Liver (tissue), 3 donors: Measurements from ENCODE around the gene NTF4.
"Not testable (repeated sequence)": the region's sequence is repeated elsewhere in the genome, so short reads cannot be mapped to it uniquely, and the experiment has no call there.

Source experiments
- ATF3 ChIP-seq: IDR thresholded peaks from 2 replicates; pipeline ENCODE4 v1.6.1; 2016; ENCODE audit warnings: antibody characterized with exemption
- CTCF ChIP-seq: fragments of 150-350 bp; IDR thresholded peaks from 2 replicates; pipeline ENCODE4 v1.5.1; 2017; ENCODE audit warnings: improper control_type of control experiment, low read depth, low read length; ENCODE audit not compliant: missing input control
- GABPA ChIP-seq, 2 donors: IDR thresholded peaks in 1 of 2; conservative IDR thresholded peaks in 1 of 2; 2 replicates each; pipeline ENCODE4 v1.6.1; 2016; ENCODE audit warnings: antibody characterized with exemption in 2 of 2, mild to moderate bottlenecking in 1 of 2, moderate library complexity in 1 of 2
- JUND ChIP-seq, 2 donors: IDR thresholded peaks; 2 replicates each; pipeline ENCODE4 v1.6.1; 2016; ENCODE audit warnings: antibody characterized with exemption in 2 of 2
- MAX ChIP-seq: IDR thresholded peaks from 2 replicates; pipeline ENCODE4 v1.6.1; 2016; ENCODE audit warnings: antibody characterized with exemption
- RAD21 ChIP-seq, 2 donors: IDR thresholded peaks; 2 replicates each; pipeline ENCODE4 v1.6.1; 2016; ENCODE audit warnings: antibody characterized with exemption in 2 of 2, mild to moderate bottlenecking in 2 of 2
- REST ChIP-seq: IDR thresholded peaks from 2 replicates; pipeline ENCODE4 v1.6.1; 2016; ENCODE audit warnings: antibody characterized with exemption, mild to moderate bottlenecking
- SP1 ChIP-seq: IDR thresholded peaks from 2 replicates; pipeline ENCODE4 v1.6.1; 2018; ENCODE audit warnings: antibody characterized with exemption, mild to moderate bottlenecking
- TAF1 ChIP-seq: conservative IDR thresholded peaks from 2 replicates; pipeline ENCODE4 v1.6.1; 2016; ENCODE audit warnings: antibody characterized with exemption, mild to moderate bottlenecking
- YY1 ChIP-seq: IDR thresholded peaks from 2 replicates; pipeline ENCODE4 v1.6.1; 2016; ENCODE audit warnings: antibody characterized with exemption, mild to moderate bottlenecking
- ZBTB33 ChIP-seq: IDR thresholded peaks from 2 replicates; pipeline ENCODE4 v1.6.1; 2016; ENCODE audit warnings: antibody characterized with exemption
- donor health status: healthy.
- donor health status: healthy.

- TF ChIP-seq REST; CTCF; SP1; TAF1; JUND (IDR thresholded peaks at IDR 0.05); GABPA (IDR thresholded peaks at IDR 0.05 in 1 of 2, conservative IDR thresholded peaks at IDR 0.05 in 1 of 2); RAD21 (IDR thresholded peaks at IDR 0.05); MAX; ATF3; YY1; ZBTB33: not testable (repeated sequence)
These were observed 15.6 kb downstream of the NTF4 start, which contains the start of gene CGB8 for GRCh38 chr19:49049011-49049410.
